Thoracic aorta (tissue), 2 donors: ENCODE measurements around the gene SLC2A3. TPM values are rescaled to one million over a fixed set of nuclear protein-coding genes. Genes with fewer than 3 reads are reported as not detected.

Experiments
- ATAC-seq: fragments of 150-250 bp; one replicate; pipeline ENCODE4 v1.8.0; 2017; ENCODE audit warnings: low read depth; ENCODE audit not compliant: insufficient number of reproducible peaks, low FRiP score
- DNase-seq: peaks from one replicate; pipeline ENCODE4 v3.0.0-alpha.2; 2020; ENCODE audit warnings: low spot score
- H3K27ac ChIP-seq, 2 donors: fragments of 200-600 bp; sonication (generic); 1 replicate in 1 of 2; 2 replicates in 1 of 2; pipeline ENCODE4 v1.5.1; 2016; ENCODE audit warnings: mild to moderate bottlenecking in 2 of 2, moderate library complexity in 2 of 2
- H3K27me3 ChIP-seq: fragments of 200-600 bp; sonication (generic); replicated peaks from 2 replicates; pipeline ENCODE4 v1.6.0; 2016; ENCODE audit warnings: mild to moderate bottlenecking; ENCODE audit not compliant: insufficient read depth
- H3K36me3 ChIP-seq: fragments of 200-600 bp; sonication (generic); one replicate; pipeline ENCODE4 v1.5.1; 2016
- H3K4me1 ChIP-seq, 2 donors: fragments of 200-600 bp; sonication (generic); 1 replicate in 1 of 2; 2 replicates in 1 of 2; pipeline versions ENCODE4 v1.5.1 to v1.6.0; 2016; ENCODE audit warnings: low read depth in 2 of 2, mild to moderate bottlenecking in 1 of 2; ENCODE audit not compliant: control insufficient read depth in 1 of 2
- H3K4me3 ChIP-seq: fragments of 200-600 bp; sonication (generic); 2 replicates; pipeline ENCODE4 v1.5.1; 2016; ENCODE audit warnings: mild to moderate bottlenecking
- H3K9me3 ChIP-seq: fragments of 200-600 bp; sonication (generic); 2 replicates; pipeline ENCODE4 v1.5.1; 2016
- CTCF ChIP-seq: fragments of 200-600 bp; sonication (generic); IDR thresholded peaks from one replicate; pipeline ENCODE4 v1.5.1; 2019; ENCODE audit warnings: antibody characterized with exemption
- total RNA-seq, 2 donors: library from RNA; depleted of rRNA; stranded (reverse); fragments of >200 nt; gene quantifications; one replicate each; pipeline versions ENCODE4 v1.1.0 to v1.2.3, GENCODE V29; 2016

The SLC2A3 gene
- total RNA-seq, 2 donors from 2014 or later, result 47.7 to 136 TPM

- Histone ChIP-seq H3K27ac (no peak overlapping the region), H3K9me3 (no peaks in the 10 kb centered on the region), H3K4me3 (no peak overlapping the region), H3K4me1 (no peaks in the 10 kb centered on the region), H3K27me3 (no peaks in the 10 kb centered on the region), H3K36me3 (no peaks in the 10 kb centered on the region)
- DNase-seq (no peak), ATAC-seq (no peak)
- TF ChIP-seq CTCF, result no peak
Measured at GRCh38 chr12:7879246-7879645, 56.7 kb downstream of the SLC2A3 start.

- DNase-seq, result no peak
- TF ChIP-seq CTCF, result no peak
- peaks cover under 1% of the 10 kb centered on the region for H3K27me3 ChIP-seq
- no peaks in the 10 kb centered on the region for H3K36me3 ChIP-seq
- no peaks in the 10 kb centered on the region for H3K9me3 ChIP-seq
- H3K4me3 ChIP-seq, result no peak overlapping the region
- no peaks in the 10 kb centered on the region for H3K4me1 ChIP-seq
- ATAC-seq, result no peak
- no peak overlapping the region for H3K27ac ChIP-seq
Measured at GRCh38 chr12:7877420-7877819, 58.6 kb downstream of the SLC2A3 start.

GRCh38 chr12:7872566-7873319 is 63.2 kb downstream of the SLC2A3 start, which contains the start of gene SLC2A14:
SLC2A14 (minus strand) TSS chr12:7872915; CDS start chr12:7869880, 3,035 bp downstream.
- no peak for TF ChIP-seq CTCF
- H3K36me3 ChIP-seq, result no peaks in the 10 kb centered on the region
- no peaks in the 10 kb centered on the region for H3K9me3 ChIP-seq
- H3K4me3 ChIP-seq, result peak within 1 kb of the TSS; percentile 15
- peaks cover 5% of the 10 kb centered on the region for H3K27me3 ChIP-seq
- H3K27ac ChIP-seq, result no peak within 1 kb of the TSS
- H3K4me1 ChIP-seq, result no peaks in the 10 kb centered on the region
- DNase-seq (no peak), ATAC-seq (no peak)

- ATAC-seq (no peak), DNase-seq (no peak)
- H3K4me3 ChIP-seq, result no peak overlapping the region
- no peaks in the 10 kb centered on the region for H3K36me3 ChIP-seq
- TF ChIP-seq CTCF, result no peak
- no peak overlapping the region for H3K27ac ChIP-seq
- H3K9me3 ChIP-seq, result no peaks in the 10 kb centered on the region
- H3K4me1 ChIP-seq, result no peaks in the 10 kb centered on the region
- H3K27me3 ChIP-seq, result peaks cover 5% of the 10 kb centered on the region
Measured at GRCh38 chr12:7870335-7870734, 65.7 kb downstream of the SLC2A3 start.

Other genes starting within 250 kb of the SLC2A3 start
- not detected for gene GDF3, start 240.4 kb downstream of the SLC2A3 start, total RNA-seq
- not detected for gene DPPA3, start 224.8 kb downstream of the SLC2A3 start, total RNA-seq
- gene CLEC4C, start 188.8 kb downstream of the SLC2A3 start, total RNA-seq, result not detected
- gene NANOGNB, start 171.0 kb downstream of the SLC2A3 start, total RNA-seq, result not detected
- gene NANOG, start 146.8 kb downstream of the SLC2A3 start, total RNA-seq, result under 1 TPM; 0.27 to 0.35 TPM
- not detected for gene SLC2A14, start 63.3 kb downstream of the SLC2A3 start, total RNA-seq
- 10 to 100 TPM; 25.7 to 29.6 TPM for gene FOXJ2, start 96.5 kb upstream of the SLC2A3 start, total RNA-seq
- gene C3AR1, start 130.2 kb upstream of the SLC2A3 start, total RNA-seq, result 10 to 100 TPM; 21.2 to 25.5 TPM
- gene NECAP1, start 146.1 kb upstream of the SLC2A3 start, total RNA-seq, result 10 to 100 TPM; 21.7 to 50.2 TPM
- 1 to 10 TPM; 4.2 to 5.1 TPM for gene CLEC4A, start 187.4 kb upstream of the SLC2A3 start, total RNA-seq
- gene ZNF705A, start 220.8 kb upstream of the SLC2A3 start, total RNA-seq, result not detected